Activated naive CD4-positive, alpha-beta T cell treated with anti-CD3 and anti-CD28 coated beads, Interleukin-2, amount 50 U/mL, for 72 hours (primary cell): ENCODE measurements around the gene MPRIP. TPM values are rescaled to one million over a fixed set of nuclear protein-coding genes. Genes with fewer than 3 reads are reported as not detected.

ENCODE experiments used
- ATAC-seq, 2 donors: fragments of 150-1000 bp; cut with Tn5 transposase; 2 replicates each; pipeline ENCODE4 v1.10.0; 2021; ENCODE audit warnings: mild to moderate bottlenecking in 2 of 2, moderate library complexity in 2 of 2
- DNase-seq, 2 donors: peaks; one replicate each; pipeline ENCODE4 v3.0.0; 2021 to 2022; ENCODE audit warnings: low spot score in 2 of 2
- H3K27ac Mint-ChIP-seq, 2 donors: one replicate each; pipeline ENCODE4 v1.8.0; 2022; ENCODE audit warnings: mild to moderate bottlenecking in 2 of 2, mixed read lengths in 2 of 2
- H3K36me3 Mint-ChIP-seq, 2 donors: one replicate each; pipeline ENCODE4 v1.8.0; 2022; ENCODE audit warnings: mixed read lengths in 2 of 2
- H3K9me3 Mint-ChIP-seq, 2 donors: one replicate each; pipeline ENCODE4 v1.8.0; 2022; ENCODE audit warnings: mixed read lengths in 2 of 2
- total RNA-seq, 2 donors: library from RNA; stranded (reverse); gene quantifications; one replicate each; pipeline ENCODE4 v1.2.3, GENCODE V29; 2022

Gene MPRIP
- total RNA-seq, 2 donors from 2014 or later, result 67.4 to 134 TPM

- H3K9me3 Mint-ChIP-seq, result no peaks in the 10 kb centered on the region
- no peak for ATAC-seq
- no peak for DNase-seq
- H3K27ac Mint-ChIP-seq, result peak overlapping the region in 1 of 2 donors; percentile 60
- H3K36me3 Mint-ChIP-seq, result no peaks in the 10 kb centered on the region
Measured at GRCh38 chr17:17102176-17102575, 59.9 kb downstream of the MPRIP start.

GRCh38 chr17:17103160-17103559 is 60.9 kb downstream of the MPRIP start:
- ATAC-seq, result no peak
- H3K27ac Mint-ChIP-seq, result no peak overlapping the region
- no peaks in the 10 kb centered on the region for H3K36me3 Mint-ChIP-seq
- no peak for DNase-seq
- H3K9me3 Mint-ChIP-seq, result no peaks in the 10 kb centered on the region

GRCh38 chr17:17104036-17104435 is 61.8 kb downstream of the MPRIP start:
- H3K27ac Mint-ChIP-seq, result peak overlapping the region in 1 of 2 donors; percentile 0
- ATAC-seq, result no peak
- no peaks in the 10 kb centered on the region for H3K36me3 Mint-ChIP-seq
- no peaks in the 10 kb centered on the region for H3K9me3 Mint-ChIP-seq
- DNase-seq, result no peak

GRCh38 chr17:17104494-17104893 is 62.2 kb downstream of the MPRIP start:
- no peaks in the 10 kb centered on the region for H3K9me3 Mint-ChIP-seq
- H3K36me3 Mint-ChIP-seq, result no peaks in the 10 kb centered on the region
- DNase-seq, result no peak
- no peak for ATAC-seq
- peak overlapping the region; percentile 0 to 63 for H3K27ac Mint-ChIP-seq

GRCh38 chr17:17105976-17106375 is 63.7 kb downstream of the MPRIP start:
- H3K27ac Mint-ChIP-seq, result peak overlapping the region in 1 of 2 donors; percentile 1
- no peaks in the 10 kb centered on the region for H3K9me3 Mint-ChIP-seq
- no peak for DNase-seq

GRCh38 chr17:17106756-17107155 is 64.5 kb downstream of the MPRIP start:
- Mint-ChIP-seq H3K36me3 (no peaks in the 10 kb centered on the region), H3K9me3 (no peaks in the 10 kb centered on the region), H3K27ac (peak overlapping the region; percentile 20 to 60)
- DNase-seq (no peak), ATAC-seq (no peak)

More at GRCh38 chr17:17105976-17106375, 63.7 kb downstream of the MPRIP start:
- no peak for ATAC-seq
- H3K36me3 Mint-ChIP-seq, result no peaks in the 10 kb centered on the region

GRCh38 chr17:17107281-17107680 is 65.0 kb downstream of the MPRIP start:
- ATAC-seq (no peak), DNase-seq (no peak)
- Mint-ChIP-seq H3K36me3 (no peaks in the 10 kb centered on the region), H3K27ac (peak overlapping the region; percentile 20 to 60), H3K9me3 (no peaks in the 10 kb centered on the region)

- DNase-seq, result no peak
- Mint-ChIP-seq H3K27ac (peak overlapping the region in 1 of 2 donors; percentile 20), H3K9me3 (no peaks in the 10 kb centered on the region), H3K36me3 (no peaks in the 10 kb centered on the region)
- ATAC-seq, result peak; percentile 32 to 96
Measured at GRCh38 chr17:17107891-17108431, 65.7 kb downstream of the MPRIP start.

- Mint-ChIP-seq H3K27ac (peak overlapping the region in 1 of 2 donors; percentile 20), H3K36me3 (no peaks in the 10 kb centered on the region), H3K9me3 (no peaks in the 10 kb centered on the region)
- no peak for ATAC-seq
- no peak for DNase-seq
Measured at GRCh38 chr17:17108451-17109049, 66.3 kb downstream of the MPRIP start.

GRCh38 chr17:17109256-17109655 is 67.0 kb downstream of the MPRIP start:
- DNase-seq, result no peak
- no peaks in the 10 kb centered on the region for H3K9me3 Mint-ChIP-seq
- H3K27ac Mint-ChIP-seq, result peak overlapping the region in 1 of 2 donors; percentile 35
- H3K36me3 Mint-ChIP-seq, result no peaks in the 10 kb centered on the region
- no peak for ATAC-seq

- ATAC-seq (no peak), DNase-seq (no peak)
- Mint-ChIP-seq H3K27ac (peak overlapping the region; percentile 26 to 35), H3K36me3 (no peaks in the 10 kb centered on the region), H3K9me3 (no peaks in the 10 kb centered on the region)
Measured at GRCh38 chr17:17109907-17110306, 67.7 kb downstream of the MPRIP start.

GRCh38 chr17:17110520-17110919 is 68.3 kb downstream of the MPRIP start:
- no peak for ATAC-seq
- H3K27ac Mint-ChIP-seq, result peak overlapping the region in 1 of 2 donors; percentile 35

GRCh38 chr17:17111401-17112393 is 69.4 kb downstream of the MPRIP start:
- ATAC-seq, result no peak
- H3K36me3 Mint-ChIP-seq, result no peaks in the 10 kb centered on the region
- H3K27ac Mint-ChIP-seq, result peak overlapping the region in 1 of 2 donors; percentile 73
- DNase-seq, result no peak
- H3K9me3 Mint-ChIP-seq, result no peaks in the 10 kb centered on the region

More at GRCh38 chr17:17110520-17110919, 68.3 kb downstream of the MPRIP start:
- H3K36me3 Mint-ChIP-seq, result no peaks in the 10 kb centered on the region
- no peak for DNase-seq
- no peaks in the 10 kb centered on the region for H3K9me3 Mint-ChIP-seq

GRCh38 chr17:17112628-17113200 is 70.5 kb downstream of the MPRIP start:
- Mint-ChIP-seq H3K27ac (no peak overlapping the region), H3K9me3 (no peaks in the 10 kb centered on the region)

GRCh38 chr17:17114592-17115225 is 72.5 kb downstream of the MPRIP start:
- DNase-seq (no peak), ATAC-seq (no peak)
- Mint-ChIP-seq H3K27ac (peak overlapping the region in 1 of 2 donors; percentile 60), H3K9me3 (no peaks in the 10 kb centered on the region), H3K36me3 (no peaks in the 10 kb centered on the region)

More at GRCh38 chr17:17112628-17113200, 70.5 kb downstream of the MPRIP start:
- ATAC-seq (no peak), DNase-seq (no peak)
- H3K36me3 Mint-ChIP-seq, result no peaks in the 10 kb centered on the region

GRCh38 chr17:17115620-17116019 is 73.4 kb downstream of the MPRIP start:
- no peak for ATAC-seq
- Mint-ChIP-seq H3K27ac (peak overlapping the region in 1 of 2 donors; percentile 33), H3K36me3 (no peaks in the 10 kb centered on the region), H3K9me3 (no peaks in the 10 kb centered on the region)
- DNase-seq, result no peak
